GM06990 (cell line): ENCODE results near the gene C8A.

Source experiments
- DNase-seq: peaks from one replicate; pipeline ENCODE4 v3.0.0-alpha.2; 2011; ENCODE audit not compliant: insufficient read length; ENCODE audit errors: extremely low read depth
- H3K27me3 ChIP-seq: replicated peaks from 2 replicates; pipeline ENCODE4 v1.6.0; 2011; ENCODE audit warnings: low read length; ENCODE audit not compliant: control insufficient read depth, insufficient read depth
- H3K36me3 ChIP-seq: 2 replicates; pipeline ENCODE4 v1.5.1; 2011; ENCODE audit warnings: low read length; ENCODE audit not compliant: control insufficient read depth, insufficient read depth
- H3K4me3 ChIP-seq: replicated peaks from 2 replicates; pipeline ENCODE4 v1.5.1; 2011; ENCODE audit warnings: low read depth, mild to moderate bottlenecking, control low read depth, low read length
- CTCF ChIP-seq: IDR thresholded peaks from 2 replicates; pipeline ENCODE4 v1.5.1; 2011; ENCODE audit warnings: low read length, control low read depth, mild to moderate bottlenecking, inconsistent platforms; ENCODE audit not compliant: insufficient read depth, poor library complexity, severe bottlenecking

The C8A gene

GRCh38 chr1:56965916-56966697 is 111.5 kb downstream of the C8A start, which contains the start of gene C8B:
C8B (minus strand) TSS chr1:56966015; CDS start chr1:56965948, 67 bp downstream.
- no peak for TF ChIP-seq CTCF
- Histone ChIP-seq H3K27me3 (no peaks in the 10 kb centered on the region), H3K4me3 (no peak within 1 kb of the TSS), H3K36me3 (no peaks in the 10 kb centered on the region)
- no peak for DNase-seq

GRCh38 chr1:56966698-56966999 is 112.1 kb downstream of the C8A start:
- no peak for TF ChIP-seq CTCF
- Histone ChIP-seq H3K36me3 (no peaks in the 10 kb centered on the region), H3K4me3 (no peak overlapping the region)

GRCh38 chr1:56967355-56967754 is 112.8 kb downstream of the C8A start:
- Histone ChIP-seq H3K4me3 (no peak overlapping the region), H3K27me3 (no peaks in the 10 kb centered on the region), H3K36me3 (no peaks in the 10 kb centered on the region)
- DNase-seq = no peak
- TF ChIP-seq CTCF = no peak

More at GRCh38 chr1:56966698-56966999, 112.1 kb downstream of the C8A start:
- H3K27me3 ChIP-seq = no peaks in the 10 kb centered on the region
- DNase-seq = no peak
